Testis (tissue), 3 donors: Measurements from ENCODE around the gene CFAP52. TPM values are rescaled to one million over a fixed set of nuclear protein-coding genes. Genes with fewer than 3 reads are reported as not detected.

ENCODE experiments used
- DNase-seq: peaks from one replicate; pipeline ENCODE4 v3.0.0-alpha.2; 2019
- H3K27ac ChIP-seq, 2 donors: fragments of 200-600 bp; sonication (generic); one replicate each; pipeline ENCODE4 v1.5.1; 2019
- H3K27me3 ChIP-seq: fragments of 200-600 bp; sonication (generic); one replicate; pipeline ENCODE4 v1.5.1; 2019
- H3K36me3 ChIP-seq: fragments of 200-600 bp; sonication (generic); one replicate; pipeline ENCODE4 v1.5.1; 2017; ENCODE audit warnings: low read depth; ENCODE audit errors: missing control alignments
- H3K4me1 ChIP-seq: fragments of 200-600 bp; sonication (generic); one replicate; pipeline ENCODE4 v1.5.1; 2019
- H3K4me3 ChIP-seq, 2 donors: fragments of 200-600 bp; sonication (generic); one replicate each; pipeline ENCODE4 v1.5.1; 2017 to 2019
- H3K9me3 ChIP-seq: fragments of 200-600 bp; sonication (generic); one replicate; pipeline ENCODE4 v1.5.1; 2017
- CTCF ChIP-seq, 3 experiments: fragments of 450-650 bp in 2 of 3; fragments of 200-600 bp in 1 of 3; sonication (generic) in 1 of 3; IDR thresholded peaks; one replicate each; pipeline ENCODE4 v1.5.1; 2016 to 2019; ENCODE audit warnings: antibody characterized with exemption in 3 of 3, mild to moderate bottlenecking in 2 of 3, moderate library complexity in 1 of 3
- POLR2A ChIP-seq: fragments of 450-650 bp; IDR thresholded peaks from one replicate; pipeline ENCODE4 v1.6.1; 2017; ENCODE audit warnings: antibody characterized with exemption, mild to moderate bottlenecking, moderate library complexity
- WGBS, 2 donors: methylation state at CpG; one replicate each; pipeline ENCODE4 v1.1.5; 2018; 5-methylcytosine and 5-hydroxymethylcytosine counted together
- intact Hi-C: fragments of 100-400 bp; cut with DNase I; formaldehyde crosslinking; loops from one replicate; pipeline ENCODE4 v1.15.1; 2023; ENCODE audit warnings: low total_unique reads
- polyA plus RNA-seq: library from polyadenylated mRNA; stranded (reverse); fragments of 350-450 nt; fragmentation: Illumina TruSeq; extraction: RNeasy Lipid Tissue Mini Kit (QIAGEN cat#74804); gene quantifications from one replicate; pipeline ENCODE4 v1.2.3, GENCODE V29; 2014; ENCODE audit warnings: low read depth, low replicate concordance; ENCODE audit not compliant: insufficient read depth
- total RNA-seq, 2 donors: library from RNA; depleted of rRNA; stranded (reverse); fragments of >200 nt; gene quantifications; one replicate each; pipeline ENCODE4 v1.2.3, GENCODE V29; 2016

CFAP52 gene
- total and polyA plus RNA-seq, 3 donors from 2014 or later: 8.9 to 47.7 (median 19.5) TPM

- intact Hi-C loops: no loop called here
- DNase-seq: no peak
Measured at GRCh38 chr17:9532715-9533114, 43.7 kb upstream of the CFAP52 start.

GRCh38 chr17:9533441-9533840 is 43.0 kb upstream of the CFAP52 start:
- H3K27ac ChIP-seq: no peak overlapping the region
- 89 to 91% methylated on average over 4 of the region's 4 CpGs for WGBS, 2 donors
- no peaks in the 10 kb centered on the region for H3K9me3 ChIP-seq
- no peaks in the 10 kb centered on the region for H3K36me3 ChIP-seq
- TF ChIP-seq POLR2A (no peak), CTCF (IDR thresholded peaks at IDR 0.05) (no peak)
- no peaks in the 10 kb centered on the region for H3K4me1 ChIP-seq
- intact Hi-C loops: no loop called here
- no peak for DNase-seq
- no peak overlapping the region for H3K4me3 ChIP-seq
- no peaks in the 10 kb centered on the region for H3K27me3 ChIP-seq

More at GRCh38 chr17:9532715-9533114, 43.7 kb upstream of the CFAP52 start:
- Histone ChIP-seq H3K36me3 (no peaks in the 10 kb centered on the region), H3K4me3 (no peak overlapping the region), H3K4me1 (no peaks in the 10 kb centered on the region), H3K9me3 (no peaks in the 10 kb centered on the region), H3K27ac (no peak overlapping the region), H3K27me3 (no peaks in the 10 kb centered on the region)
- whole genome bisulfite sequencing, 2 donors: 92% methylated on average over 3 of the region's 3 CpGs
- TF ChIP-seq CTCF (IDR thresholded peaks at IDR 0.05): no peak
- no peak for TF ChIP-seq POLR2A

DNA sequence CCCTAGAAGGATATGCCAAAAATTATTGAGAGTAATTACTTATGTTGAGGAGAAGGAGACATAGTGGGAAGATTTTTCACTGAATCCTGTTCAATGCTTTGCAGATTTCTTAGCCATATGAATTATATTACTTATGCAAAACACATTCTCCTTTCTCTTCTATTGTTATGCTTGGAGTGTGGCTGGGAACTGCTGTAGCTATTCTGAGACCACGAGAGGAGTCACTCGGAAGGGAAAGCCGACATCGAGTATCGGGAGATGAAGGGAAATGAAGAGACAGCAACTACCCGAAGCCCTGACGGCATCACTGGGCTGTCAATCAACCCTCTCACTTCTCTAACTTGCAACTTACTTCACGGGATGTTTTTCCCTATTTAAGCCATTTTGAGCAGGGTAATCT is 40.4 kb upstream of the CFAP52 start:
- 85 to 93% methylated on average over 8 of the region's 8 CpGs for WGBS, 2 donors
- no peak for DNase-seq
- H3K4me3 ChIP-seq: no peak overlapping the region

GRCh38 chr17:9537177-9537776 is 39.2 kb upstream of the CFAP52 start:
- no peaks in the 10 kb centered on the region for H3K9me3 ChIP-seq
- no peak for TF ChIP-seq CTCF (IDR thresholded peaks at IDR 0.05)
- TF ChIP-seq POLR2A: no peak
- no peaks in the 10 kb centered on the region for H3K27me3 ChIP-seq
- H3K27ac ChIP-seq: no peak overlapping the region
- 96% methylated on average over 12 of the region's 12 CpGs for WGBS, 2 donors
- no peak overlapping the region for H3K4me3 ChIP-seq
- DNase-seq: no peak
- intact Hi-C loops: no loop called here
- no peaks in the 10 kb centered on the region for H3K36me3 ChIP-seq
- H3K4me1 ChIP-seq: no peaks in the 10 kb centered on the region

More for the DNA sequence above, 40.4 kb upstream of the CFAP52 start:
- H3K4me1 ChIP-seq: no peaks in the 10 kb centered on the region
- no peak for TF ChIP-seq CTCF (IDR thresholded peaks at IDR 0.05)
- intact Hi-C loops: no loop called here
- no peaks in the 10 kb centered on the region for H3K36me3 ChIP-seq
- no peaks in the 10 kb centered on the region for H3K27me3 ChIP-seq
- H3K9me3 ChIP-seq: no peaks in the 10 kb centered on the region
- H3K27ac ChIP-seq: no peak overlapping the region

DNA sequence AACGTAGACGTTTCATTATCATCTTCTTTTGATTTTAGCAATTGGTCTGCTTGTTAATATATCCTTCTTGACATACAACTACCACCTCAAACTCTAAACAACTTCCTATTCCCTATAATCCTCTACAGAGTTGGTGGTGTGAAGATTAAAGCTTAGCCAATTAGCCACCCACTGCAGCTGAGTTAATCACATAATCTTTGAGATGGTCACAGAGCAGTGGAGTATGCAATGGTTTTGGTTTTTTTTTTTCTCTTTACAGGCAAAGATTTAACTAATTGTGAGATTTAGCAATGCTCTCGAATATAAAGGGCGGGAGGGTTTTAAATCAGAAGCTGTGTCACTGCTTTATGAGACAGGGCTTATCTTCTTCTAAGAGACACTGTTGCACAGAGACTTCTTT is 37.8 kb upstream of the CFAP52 start:
- H3K9me3 ChIP-seq: no peaks in the 10 kb centered on the region

More for the DNA sequence above, 37.8 kb upstream of the CFAP52 start:
- no peaks in the 10 kb centered on the region for H3K36me3 ChIP-seq
- intact Hi-C loops: no loop called here
- TF ChIP-seq POLR2A (no peak), CTCF (IDR thresholded peaks at IDR 0.05) (no peak)
- 72 to 92% methylated on average over 4 of the region's 4 CpGs for WGBS, 2 donors
- no peak for DNase-seq
- H3K4me3 ChIP-seq: no peak overlapping the region
- no peaks in the 10 kb centered on the region for H3K4me1 ChIP-seq
- H3K27me3 ChIP-seq: no peaks in the 10 kb centered on the region
- no peak overlapping the region for H3K27ac ChIP-seq
